Midbrain (tissue), 1 donor: ENCODE results near the gene SMTNL2.
A peak's percentile ranks its signal among the peaks of the same experiment; 100 is the strongest.
"Not testable (repeated sequence)": the region's sequence is repeated elsewhere in the genome, so short reads cannot be mapped to it uniquely, and the experiment has no call there.

Experiments
- DNase-seq: peaks from one replicate; lab custom pipeline; 2025; lab: John Stamatoyannopoulos, UW

SMTNL2 gene

DNA sequence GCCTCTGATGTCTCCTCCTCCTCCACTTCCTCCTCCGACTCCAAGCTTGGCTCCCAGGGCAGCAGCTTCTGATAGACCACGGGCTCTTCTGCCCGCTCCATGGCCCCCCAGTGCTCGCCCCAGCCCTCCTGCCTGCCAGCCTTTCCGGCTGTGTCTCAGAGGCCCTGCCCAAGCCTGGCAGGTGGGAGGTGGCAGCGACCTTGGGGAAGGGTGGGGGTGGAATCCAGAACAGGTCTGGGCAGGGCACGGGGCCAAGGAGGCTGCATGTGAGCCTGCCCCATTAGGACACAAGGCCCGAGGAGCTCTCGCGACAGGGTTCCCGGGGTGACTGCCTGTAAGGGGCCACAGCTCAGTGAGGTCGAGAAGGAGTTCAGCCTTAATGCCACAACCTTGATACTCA lies 23.9 kb upstream of the SMTNL2 start, which contains the start of gene GGT6:
GGT6 (minus strand) TSS at position 157 of the 400 bp plus-strand sequence; CDS start at position 101, 56 bp downstream.
- no peak for DNase-seq

DNA sequence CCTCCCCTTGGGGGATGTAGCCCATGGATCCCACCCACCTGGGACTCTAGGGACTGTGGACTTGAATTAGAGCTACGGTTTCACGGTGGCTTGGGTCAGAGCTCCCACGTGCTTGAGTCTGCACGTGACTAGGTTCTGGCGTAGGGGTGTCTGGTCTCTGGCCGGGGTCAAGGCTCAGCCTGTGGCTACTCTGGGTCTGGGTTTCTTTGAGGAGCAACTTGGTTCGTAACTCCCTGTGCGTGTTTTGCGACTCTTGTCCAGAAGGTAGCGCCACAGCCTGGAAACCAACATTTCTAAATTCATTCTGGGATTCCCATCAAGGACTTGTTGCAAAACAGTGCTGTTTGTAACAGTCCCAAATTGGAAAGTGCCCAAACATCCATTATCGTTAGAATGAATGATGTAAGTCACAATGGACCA lies 23.5 kb upstream of the SMTNL2 start:
- DNase-seq, result no peak

DNA sequence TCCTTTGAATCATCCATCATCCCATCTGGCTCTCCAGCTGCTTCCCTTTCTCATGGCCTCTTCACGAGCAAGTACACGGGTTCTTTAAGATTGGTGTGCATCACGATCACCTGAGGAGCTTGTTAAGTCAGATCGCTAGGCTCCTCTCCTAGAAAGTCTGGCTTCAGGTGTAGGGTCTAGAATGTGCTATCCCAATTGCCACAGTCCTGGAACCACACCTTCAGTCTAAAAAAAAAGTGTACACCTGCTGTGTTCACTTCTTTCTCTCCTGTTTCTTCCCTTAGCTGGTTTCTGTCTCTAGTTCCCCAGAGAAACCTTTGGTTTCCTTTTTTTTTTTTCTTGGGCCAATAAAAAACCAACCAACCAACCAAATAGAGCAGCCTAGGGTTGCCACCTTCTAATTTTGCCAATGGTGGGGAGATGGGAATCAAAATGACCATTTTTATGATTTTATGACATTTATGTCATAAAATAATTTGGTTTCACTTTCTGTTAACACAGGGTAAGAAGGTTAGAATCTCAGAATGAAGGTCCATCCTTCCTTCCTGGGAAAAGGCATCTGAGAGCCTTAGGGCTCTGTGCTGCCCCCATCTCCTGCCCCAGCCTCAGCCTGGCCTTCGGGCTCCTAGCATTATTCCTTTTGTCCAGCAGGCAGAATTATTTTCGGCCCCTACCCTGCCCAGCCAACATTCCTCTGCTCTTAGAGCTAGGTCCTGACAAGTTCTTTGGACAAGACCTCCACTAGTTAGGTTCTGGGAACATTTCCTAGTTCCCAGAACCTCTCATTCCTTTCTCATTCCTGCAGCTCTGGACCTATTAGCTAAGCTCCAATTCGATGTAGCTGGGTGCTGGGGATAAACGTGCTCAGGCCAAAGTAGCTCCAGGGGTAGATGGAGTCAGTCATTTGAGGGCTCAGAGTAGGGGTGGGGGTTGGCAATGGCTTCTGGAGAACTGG lies 22.0 kb upstream of the SMTNL2 start:
- no peak for DNase-seq

DNA sequence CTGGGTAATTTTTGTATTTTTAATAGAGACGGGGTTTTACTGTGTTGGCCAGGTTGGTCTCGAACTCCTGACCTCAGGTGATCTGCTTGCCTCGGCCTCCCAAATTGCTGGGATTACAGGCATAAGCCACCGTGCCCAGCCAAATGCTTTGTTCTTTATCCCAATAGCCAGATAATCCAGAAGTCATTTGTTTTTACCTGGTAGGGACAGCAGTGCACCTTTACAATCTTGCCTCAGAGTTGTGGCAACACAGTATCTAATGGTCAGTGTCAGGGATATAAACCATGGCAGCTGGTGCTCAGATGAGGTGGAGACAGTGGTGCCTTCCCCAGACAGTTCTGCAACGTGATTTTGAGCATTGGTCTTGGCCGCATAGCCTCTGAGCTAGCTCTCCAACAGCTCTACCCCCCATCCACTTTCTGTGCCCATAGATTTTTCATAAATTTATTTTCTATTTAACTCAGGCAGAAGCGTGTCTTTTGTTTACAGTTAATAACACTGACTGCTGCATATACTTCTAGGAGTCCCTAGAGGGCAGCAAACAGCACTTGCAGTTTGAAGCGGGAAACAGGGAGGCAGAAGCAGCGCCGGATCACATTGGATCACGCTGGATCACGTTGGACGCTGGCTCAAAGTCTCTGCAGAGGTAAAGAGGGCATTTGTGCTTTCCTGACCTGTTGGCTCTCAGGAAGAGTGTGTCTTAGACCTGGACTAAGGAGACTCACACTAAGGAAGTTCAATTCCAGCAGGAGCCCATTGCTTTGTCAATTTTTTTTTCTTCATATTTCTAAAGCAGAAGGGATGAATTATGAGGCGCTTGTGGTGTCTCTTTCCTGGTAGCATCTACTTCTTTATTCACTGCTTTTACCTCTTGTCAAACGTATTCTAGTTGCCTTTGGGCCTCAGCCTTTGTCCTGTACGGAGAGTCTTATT lies 18.9 kb upstream of the SMTNL2 start:
- peak; percentile 80 for DNase-seq

DNA sequence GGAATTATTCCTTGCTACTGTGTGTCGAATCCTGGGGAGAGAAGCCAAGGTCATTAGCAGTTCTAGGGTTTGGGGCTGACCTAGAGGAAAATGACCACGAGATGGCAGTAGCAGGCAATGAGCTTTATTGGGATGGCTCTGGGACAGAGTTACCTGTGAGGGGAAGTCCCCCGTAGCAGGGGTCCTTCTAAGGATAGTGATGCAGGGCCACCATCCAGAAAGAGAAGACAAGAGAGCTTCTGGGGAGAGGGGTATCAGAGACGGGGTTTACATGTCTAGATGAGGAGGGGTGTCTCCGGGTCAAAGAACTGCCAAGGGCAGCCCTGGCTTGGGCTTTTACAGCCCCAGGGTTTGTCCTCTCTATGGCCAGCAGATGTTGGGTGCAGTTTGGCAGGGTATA lies 17.5 kb upstream of the SMTNL2 start:
- DNase-seq, result peak; percentile 62

DNA sequence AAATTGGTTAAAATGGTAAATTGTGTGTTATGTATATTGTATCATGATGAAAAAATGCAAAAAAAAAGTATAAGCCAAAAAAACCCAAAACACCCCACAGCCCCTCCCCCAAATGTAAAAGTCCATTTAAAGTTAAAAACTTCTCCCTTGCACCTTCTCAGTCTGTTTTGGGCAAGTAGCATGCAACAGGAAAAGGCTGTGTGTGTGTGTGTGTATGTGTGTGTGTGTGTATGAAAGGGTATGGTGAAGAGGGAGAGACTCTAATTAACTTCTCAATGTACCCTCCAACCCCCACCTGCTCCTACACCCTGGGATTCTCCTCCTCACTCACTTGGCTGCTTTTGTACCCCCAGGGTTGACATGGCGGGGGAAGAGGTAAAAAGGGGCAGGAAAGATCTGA lies 14.7 kb upstream of the SMTNL2 start:
- no peak for DNase-seq

DNA sequence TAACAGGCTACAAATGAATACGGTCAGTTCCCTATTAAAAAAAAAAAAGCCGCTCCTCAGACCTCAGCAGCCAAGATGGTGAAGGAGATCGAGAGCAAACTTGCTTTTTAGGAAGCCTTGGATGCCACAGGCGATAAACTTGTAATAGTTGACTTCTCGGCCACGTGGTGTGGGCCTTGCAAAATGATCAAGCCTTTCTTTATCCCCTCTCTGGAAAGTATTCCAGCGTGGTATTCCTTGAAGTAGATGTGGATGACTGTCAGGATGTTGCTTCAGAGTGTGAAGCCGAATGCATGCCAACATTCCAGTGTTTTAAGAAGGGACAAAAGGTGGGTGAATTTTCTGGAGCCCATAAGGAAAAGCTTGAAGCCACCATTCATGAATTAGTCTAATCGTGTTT lies 12.2 kb upstream of the SMTNL2 start:
- no peak for DNase-seq

DNA sequence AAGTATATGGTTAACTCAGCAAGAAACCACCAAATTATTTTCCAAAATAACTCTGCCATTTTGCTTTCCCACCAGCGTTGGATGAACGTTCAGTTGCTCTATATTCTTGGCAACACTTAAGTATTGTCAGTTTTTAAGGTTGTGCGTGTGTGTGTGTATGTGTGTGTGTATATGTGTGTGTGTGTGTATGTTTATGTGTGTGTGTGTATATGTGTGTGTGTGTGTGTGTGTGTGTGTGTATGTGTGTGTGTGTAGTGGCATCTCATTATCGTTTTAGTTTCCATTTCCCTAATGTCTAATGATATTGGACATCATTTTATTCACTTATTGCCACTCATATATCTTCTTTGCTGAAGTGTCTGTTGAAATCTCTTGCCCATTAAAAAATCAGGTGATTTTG lies 11.2 kb upstream of the SMTNL2 start:
- no peak for DNase-seq

DNA sequence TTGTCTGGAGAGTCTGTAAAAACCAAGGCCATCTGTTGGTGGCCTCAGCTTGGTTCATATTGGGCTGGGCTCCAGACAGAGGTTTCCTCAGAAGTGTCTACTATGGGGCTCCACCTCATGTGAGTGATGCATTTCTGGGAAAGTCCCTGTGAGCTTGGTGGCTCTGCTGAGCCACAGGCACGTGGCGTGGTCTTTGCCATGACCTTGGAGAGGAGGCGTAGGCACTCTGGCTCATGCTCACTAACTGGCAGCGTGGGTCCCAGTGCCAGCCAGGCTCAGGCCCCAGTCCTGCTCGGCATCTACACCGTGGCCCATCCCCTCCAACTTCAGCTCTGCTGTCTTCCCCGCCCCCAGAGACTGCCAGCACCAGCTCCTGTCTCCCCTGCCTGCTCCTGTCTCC lies 10.7 kb upstream of the SMTNL2 start:
- no peak for DNase-seq

DNA sequence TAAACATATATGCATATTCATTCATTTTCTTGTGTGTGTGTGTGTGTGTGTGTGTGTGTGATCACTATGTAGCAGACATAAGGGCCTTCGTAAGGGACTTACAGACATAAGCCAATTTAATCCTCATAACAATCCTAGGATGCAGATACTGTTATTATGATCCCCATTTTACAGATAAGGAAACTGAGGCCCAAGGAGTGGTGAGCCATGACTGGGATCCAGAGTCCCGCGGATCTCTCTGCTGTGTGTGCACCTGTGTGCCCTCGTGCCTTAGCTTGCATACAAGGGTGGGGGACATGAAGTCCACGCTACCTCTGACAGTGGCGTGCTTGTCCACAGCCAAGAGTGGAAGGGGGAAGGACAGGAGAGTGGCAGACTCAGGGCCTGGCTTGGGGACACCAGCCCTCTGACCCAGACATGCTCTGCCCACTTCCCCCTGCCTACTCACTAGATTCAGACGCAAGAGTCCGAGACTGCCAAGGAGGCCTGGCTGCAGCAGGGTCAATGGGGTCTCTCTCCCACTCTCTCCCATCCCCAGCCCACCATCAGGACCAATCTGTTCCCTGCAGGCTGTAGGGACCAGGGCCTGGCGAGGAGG lies 9.8 kb upstream of the SMTNL2 start:
- no peak for DNase-seq

DNA sequence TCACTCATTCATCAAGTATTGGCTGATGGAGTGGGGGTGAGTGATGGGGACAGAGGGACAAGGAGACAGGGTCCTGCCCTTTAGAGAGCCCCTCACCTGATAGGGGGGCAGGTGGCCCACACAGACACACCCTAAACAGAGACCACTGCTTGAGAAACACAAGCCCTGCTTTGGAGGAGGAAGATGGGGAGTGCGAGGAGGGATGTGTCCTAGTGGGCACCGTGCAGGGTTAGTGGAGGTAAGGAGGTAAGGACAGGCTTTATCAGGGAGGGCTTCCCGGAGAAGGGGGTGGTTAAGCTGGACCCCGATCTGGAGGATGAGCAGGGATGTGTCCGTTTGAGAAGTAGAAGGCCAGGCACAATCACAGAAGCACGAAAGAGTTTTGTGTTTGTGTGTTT lies 8.2 kb upstream of the SMTNL2 start:
- no peak for DNase-seq

DNA sequence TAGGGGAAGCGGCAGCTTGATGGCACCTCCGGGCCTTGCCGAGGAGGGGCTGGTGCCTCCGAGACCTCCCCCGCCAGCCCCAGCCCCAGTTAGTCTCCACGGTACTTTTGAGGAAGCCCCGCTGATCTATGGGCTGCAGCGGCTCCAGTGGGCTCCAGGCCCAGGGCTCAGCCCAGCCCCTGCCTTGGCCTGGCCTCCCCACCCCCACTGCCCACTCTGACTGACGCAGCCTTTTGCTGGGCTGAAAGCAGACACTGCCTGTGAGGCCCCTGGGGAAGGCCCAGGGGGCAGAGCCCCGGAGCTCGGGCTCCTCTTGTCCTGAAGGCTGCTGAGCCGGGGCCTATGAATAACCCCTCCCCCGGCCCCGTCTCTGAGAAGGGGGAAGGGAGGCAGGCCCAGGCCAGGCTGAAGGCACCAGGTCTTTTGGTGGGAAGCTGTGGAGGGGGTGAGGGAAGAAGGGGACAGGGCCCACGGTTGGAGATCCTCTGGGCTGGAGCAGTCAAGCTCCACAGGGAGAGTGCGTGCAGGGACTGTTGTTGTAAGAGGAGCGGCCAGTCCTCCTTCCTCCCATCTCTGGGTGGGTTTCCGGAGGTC lies 7.5 kb upstream of the SMTNL2 start:
- DNase-seq, result no peak

DNA sequence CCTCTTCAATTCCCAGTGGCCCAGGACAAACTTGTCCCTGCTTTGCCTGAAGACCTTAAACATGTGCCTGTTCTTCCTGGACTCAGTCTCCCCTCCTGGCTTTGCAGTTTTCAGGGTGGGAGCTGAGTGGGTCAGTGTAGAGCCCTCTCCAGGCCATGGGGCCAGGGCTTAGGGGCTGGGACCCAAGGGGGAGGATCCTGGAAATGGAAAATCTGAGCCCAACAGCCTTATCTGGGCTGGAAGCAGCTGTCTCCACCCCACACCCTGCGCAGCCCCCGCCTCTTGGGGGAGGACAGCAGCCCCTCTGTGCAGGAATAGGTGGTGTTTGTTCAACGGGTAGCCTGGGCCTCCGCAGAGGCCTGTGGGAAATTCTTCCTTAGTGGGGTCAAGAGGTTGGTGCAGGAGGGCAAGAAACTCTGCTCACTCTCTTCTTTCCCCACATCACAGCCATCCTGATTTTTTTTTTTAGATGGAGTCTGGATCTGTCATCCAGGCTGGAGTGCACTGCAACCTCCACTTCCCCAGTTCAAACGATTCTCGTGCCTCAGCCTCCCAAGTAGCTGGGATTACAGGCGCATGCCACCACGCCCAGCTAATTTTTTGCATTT lies 6.8 kb upstream of the SMTNL2 start:
- no peak for DNase-seq

DNA sequence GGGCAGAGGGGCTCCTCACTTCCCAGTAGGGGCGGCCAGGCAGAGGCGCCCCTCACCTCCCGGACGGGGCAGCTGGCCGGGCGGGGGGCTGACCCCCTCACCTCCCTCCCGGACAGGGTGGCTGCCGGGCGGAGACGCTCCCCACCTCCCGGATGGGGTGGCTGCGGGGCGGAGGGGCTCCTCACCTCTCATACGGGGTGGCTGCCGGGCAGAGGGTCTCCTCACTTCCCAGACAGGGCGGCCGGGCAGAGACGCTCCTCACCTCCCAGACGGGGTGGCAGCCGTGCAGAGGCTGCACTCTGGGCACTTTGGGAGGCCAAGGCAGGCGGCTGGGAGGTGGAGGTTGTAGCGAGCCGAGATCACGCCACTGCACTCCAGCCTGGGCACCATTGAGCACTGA lies 6.0 kb upstream of the SMTNL2 start:
- DNase-seq, result not testable (repeated sequence)

DNA sequence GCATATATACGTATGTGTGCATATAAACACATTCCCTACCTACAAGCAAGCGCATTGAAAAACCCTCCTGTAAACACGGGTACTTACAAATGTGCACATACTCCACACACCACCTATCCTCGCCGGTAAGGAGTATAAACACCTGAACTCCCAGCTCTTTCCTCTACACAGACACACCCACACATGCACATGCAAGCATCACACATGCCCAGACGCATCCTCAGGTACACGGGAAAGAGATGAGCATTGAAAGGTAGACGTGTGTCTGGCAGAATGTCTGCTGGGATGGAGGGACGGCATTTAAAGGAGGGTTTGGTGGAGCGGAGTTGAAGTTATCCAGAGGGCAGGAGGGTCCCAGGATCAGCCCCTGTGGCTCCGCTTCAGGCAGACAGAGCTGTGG lies 4.7 kb upstream of the SMTNL2 start:
- DNase-seq, result no peak

DNA sequence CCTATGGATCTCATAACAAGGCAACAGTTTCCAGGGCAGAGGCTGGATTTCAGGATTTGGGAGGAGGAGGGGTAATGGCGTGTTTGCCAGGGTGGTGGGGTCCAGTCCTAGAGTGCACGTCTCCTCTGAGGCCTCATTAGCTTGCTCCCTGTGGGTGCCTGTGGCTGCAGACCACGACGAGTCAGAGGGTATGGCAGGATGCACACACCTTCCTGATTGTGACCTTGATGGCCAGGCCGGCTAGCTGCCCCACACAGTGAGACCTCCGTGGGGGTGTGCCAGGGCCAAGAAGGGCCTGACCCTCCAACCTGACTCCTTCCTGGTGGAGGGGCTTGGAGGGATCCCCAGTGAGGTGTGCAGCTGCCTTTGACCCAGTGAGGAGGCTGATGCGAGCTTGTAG lies 4.0 kb upstream of the SMTNL2 start:
- no peak for DNase-seq

DNA sequence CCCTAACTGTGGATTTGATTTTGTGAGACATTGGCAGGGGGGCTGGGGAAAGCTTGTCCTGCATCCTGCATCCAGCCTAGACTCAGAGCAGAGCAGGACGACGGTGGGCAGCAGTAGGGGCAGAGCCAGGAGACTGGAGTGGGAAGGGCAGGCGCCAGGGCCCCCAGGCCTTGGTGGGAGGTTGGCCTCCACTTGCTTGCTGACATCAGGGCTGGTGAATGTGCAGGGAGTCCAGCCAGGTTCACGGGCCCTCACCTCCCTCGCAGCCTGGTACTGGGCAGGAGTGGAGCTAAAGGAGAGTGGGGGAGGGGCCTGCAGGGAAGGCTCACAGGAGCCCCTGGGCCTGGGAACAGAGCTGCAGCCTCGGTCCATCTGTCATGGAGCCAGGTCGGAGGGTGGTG lies 2.2 kb upstream of the SMTNL2 start:
- DNase-seq, result no peak

DNA sequence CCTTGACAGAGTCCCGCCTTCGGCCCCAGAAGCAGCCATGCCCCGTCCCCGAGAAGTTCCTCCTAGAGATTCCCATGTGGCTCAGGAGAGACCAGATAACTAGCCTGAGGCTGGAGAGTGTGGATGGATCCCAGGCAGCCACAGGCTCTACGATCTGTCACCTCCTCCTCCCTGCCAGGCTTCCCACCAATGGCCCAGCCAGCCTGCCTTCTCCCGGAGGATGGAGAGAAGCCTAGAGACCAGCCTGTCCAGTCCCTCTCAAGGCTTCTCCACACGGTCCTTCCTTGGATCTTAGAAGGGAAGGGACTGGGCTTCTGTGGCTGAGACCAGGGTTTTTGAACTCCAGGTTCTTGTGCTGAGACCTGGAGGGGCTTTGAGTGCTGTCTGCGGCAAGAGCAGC lies 1.6 kb upstream of the SMTNL2 start:
- DNase-seq, result no peak

DNA sequence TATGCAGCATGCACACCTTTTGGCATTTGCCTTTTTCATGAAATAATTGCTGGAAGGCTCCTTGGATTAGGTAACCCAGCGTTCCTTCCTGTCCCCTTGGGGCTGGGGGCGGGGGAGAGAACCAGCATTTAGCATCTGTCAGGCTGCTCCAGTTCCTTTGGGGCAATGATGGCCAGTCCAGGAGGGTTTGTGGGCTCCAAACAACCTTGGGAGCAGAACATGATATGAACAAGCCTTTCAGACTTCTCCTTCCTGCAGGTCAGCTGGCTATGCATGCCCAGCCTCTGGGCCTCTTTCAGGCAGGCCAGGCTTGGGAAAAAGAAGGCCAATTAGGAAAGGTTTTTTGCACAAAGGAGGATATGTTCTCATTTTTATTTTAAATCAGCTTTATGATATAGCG lies 1.1 kb upstream of the SMTNL2 start:
- no peak for DNase-seq

DNA sequence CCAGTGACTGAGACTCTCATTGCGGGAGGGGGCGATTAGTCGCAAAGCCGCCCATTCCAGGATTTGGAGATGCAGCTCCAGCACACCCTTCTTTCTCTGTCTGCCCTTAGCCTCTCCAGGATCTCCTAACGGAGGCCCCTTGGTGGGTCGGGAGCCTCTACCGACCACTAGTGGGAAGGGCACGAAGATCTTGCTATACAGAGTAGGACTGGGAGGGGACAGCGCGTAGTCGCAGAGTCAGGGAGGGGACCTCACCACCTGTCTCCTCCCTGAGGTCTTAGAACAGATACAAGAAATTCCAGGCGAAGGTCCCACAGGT lies 588 bp upstream of the SMTNL2 start:
- no peak for DNase-seq

DNA sequence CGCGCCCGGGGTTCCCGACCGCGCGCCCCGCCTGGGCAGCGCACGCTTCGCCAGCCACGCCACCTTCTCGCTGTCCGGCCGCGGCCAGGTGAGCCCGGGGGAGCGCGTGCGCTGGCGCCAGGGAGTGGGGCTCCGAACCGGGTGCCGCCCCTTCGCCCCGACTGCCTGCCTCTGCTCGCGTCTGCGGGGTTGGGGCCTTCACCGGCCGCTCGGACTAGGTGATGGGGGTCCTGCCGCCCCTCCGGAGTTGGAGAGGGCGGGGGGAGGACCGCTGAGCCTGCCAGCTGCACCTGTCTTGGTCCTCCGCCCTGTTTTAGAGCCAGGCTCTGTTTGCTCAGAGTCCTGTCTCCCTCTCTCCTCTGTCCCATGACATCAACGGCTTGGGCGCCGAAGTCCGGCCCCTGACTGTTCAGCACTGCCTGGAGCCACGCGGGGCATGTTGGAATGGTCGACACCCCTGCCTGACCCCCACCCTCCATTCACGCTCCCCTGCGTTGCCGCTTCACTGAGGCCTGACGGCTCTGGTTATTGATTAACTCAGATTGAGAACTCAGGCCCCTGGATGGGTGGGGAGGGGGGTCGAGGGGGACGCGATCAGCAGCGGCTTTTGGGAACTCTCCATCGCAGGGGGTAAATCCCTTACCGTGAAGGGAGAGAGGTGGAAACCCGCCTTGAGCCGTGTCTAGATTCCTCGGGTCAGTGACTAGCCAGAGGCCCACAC lies 748 bp downstream of the SMTNL2 start:
- DNase-seq, result no peak
